ENCODE data around the gene ADAMTS14.
"Not testable (repeated sequence)": the region's sequence is repeated elsewhere in the genome, so short reads cannot be mapped to it uniquely, and the experiment has no call there.

Gene ADAMTS14

GRCh38 chr10:70753841-70754621, 81.7 kb downstream of the ADAMTS14 start:
- DNase-seq (ENCODE audit: low read depth): no peak

- DNase-seq (ENCODE audit: low read depth): no peak
Measured at GRCh38 chr10:70756700-70757360, 84.5 kb downstream of the ADAMTS14 start.

DNA sequence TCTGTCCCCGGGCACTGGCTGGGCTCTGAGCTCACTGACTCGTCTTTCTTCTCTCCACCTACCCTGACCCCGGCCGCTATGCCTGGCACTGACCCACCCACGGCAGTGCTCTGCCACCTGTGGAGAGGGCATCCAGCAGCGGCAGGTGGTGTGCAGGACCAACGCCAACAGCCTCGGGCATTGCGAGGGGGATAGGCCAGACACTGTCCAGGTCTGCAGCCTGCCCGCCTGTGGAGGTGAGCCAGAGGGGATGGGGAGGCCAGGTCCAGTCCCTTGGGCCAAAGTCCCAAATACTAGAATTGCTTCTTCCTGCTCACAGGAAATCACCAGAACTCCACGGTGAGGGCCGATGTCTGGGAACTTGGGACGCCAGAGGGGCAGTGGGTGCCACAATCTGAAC, 85.5 kb downstream of the ADAMTS14 start:
- DNase-seq (ENCODE audit: low read depth): no peak

DNA sequence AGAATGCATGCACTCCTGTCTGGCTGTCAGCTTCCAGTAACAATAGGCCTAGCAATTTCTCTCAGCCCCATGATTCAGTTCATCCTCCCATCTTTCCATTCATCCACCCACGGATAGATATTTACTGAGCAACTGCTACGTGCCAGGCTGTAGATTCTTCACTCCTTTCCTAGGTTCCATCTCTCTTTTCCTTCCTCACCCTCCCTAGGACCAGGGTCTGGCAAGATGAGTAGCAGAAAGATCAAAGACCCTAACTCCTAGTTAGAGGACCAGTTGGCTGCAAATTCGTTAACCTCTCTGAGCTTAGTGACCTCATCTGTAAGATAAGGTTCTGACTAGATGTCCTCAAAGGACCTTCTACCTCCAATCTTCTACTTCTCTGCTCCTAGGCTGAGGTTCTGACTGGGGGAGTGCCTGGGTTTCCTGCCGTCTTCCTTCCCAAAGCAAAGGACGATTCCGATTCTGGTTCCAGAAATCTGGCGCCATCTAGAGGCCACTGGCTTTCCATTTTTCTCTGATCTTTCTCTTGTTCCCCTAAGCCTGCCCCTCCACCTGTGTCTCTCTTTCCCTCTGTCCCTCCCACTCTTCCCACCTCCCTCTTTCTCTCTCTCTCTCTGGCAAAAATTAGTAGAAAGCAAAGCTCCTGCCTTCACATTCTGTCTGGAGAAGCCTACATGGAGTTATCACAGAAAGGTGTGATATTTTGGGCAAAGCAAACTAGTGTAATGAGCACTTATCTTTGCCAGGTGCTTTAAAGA, 86.6 kb downstream of the ADAMTS14 start:
- peak; percentile 27 for DNase-seq (ENCODE audit: low read depth)

- no peak for DNase-seq (ENCODE audit: low read depth)
Measured at GRCh38 chr10:70759781-70760180, 87.5 kb downstream of the ADAMTS14 start.

- no peak for DNase-seq (ENCODE audit: low read depth)
Measured at GRCh38 chr10:70760271-70760787, 88.0 kb downstream of the ADAMTS14 start.

GRCh38 chr10:70761031-70761601, 88.8 kb downstream of the ADAMTS14 start:
- no peak for DNase-seq (ENCODE audit: low read depth)

GRCh38 chr10:70761727-70762350, 89.5 kb downstream of the ADAMTS14 start:
- DNase-seq (ENCODE audit: low read depth): no peak

DNA sequence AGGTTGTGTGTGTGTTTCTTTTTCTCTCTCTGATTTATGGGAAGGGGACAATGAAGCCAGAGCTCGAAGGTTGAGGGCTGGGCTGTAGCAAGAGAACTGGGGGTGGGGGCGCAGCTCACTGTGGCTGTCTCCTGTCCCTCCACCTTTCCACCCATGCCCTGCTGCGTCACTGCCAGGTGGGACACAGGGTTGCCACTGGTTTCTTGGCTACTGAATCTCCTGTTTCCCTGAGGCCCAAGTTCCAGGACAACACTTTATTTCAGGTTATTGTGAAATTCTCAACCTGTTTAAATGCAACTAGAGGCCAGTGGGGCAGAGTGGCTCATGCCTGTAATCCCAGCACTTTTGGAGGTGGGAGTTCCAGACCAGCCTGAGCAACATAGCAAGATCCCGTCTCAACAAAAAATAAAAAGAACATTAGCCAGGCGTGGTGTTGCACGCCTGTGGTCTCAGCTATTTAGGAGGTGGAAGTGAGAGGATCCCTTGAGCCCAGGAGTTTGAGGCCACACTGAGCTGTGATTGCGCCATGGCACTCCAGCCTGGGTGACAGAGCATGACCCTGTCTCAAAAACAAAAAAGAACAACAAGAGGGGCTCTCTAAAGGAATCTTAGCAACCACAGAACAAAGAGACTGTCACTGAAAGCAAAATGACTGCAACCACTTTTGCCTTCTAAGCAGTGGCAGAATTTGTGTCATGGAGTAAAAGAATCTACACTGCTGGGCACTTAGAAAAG, 90.3 kb downstream of the ADAMTS14 start:
- DNase-seq (ENCODE audit: low read depth): no peak

- no peak for DNase-seq (ENCODE audit: low read depth)
Measured at GRCh38 chr10:70763567-70763966, 91.3 kb downstream of the ADAMTS14 start.

DNA sequence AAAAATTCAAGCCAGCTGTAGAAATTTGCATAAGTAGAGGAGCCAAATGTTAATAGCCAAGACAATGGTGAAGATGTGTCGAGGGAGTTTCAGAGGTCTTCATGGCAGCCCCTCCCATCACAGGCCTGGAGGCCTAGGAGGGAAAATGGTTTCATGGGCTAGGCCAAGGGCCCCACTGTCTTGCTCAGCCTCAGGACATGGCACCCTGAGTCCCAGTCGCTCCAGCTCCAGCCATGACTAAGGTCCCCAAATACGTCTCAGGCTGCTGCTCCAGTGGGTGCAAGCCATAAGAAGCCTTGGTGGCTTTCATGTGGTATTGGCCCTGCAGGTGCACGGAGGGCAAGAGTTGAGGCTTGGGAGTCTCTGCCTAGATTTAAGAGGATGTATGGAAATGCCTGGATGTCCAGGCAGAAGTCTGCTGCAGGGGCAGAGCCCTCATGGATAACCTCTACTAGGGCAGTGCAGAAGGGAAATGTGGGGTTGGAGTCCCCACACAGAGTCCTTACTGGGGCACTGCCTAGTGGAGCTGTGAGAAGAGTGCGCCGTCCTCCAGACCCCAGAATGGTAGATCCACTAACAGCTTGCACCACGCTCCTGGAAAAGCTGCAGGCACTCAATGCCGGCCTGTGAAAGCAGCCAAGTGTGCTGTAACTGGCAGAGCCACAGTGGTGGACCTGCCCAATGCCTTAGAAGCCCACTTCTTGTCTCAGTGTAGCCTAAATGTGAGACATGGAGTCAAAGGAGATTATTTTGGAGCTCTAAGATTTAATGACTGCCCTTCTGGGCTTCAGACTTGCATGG, 93.7 kb downstream of the ADAMTS14 start:
- DNase-seq (ENCODE audit: low read depth): no peak

- not testable (repeated sequence) for DNase-seq (ENCODE audit: low read depth)
Measured at GRCh38 chr10:70768026-70768685, 95.8 kb downstream of the ADAMTS14 start.

DNA sequence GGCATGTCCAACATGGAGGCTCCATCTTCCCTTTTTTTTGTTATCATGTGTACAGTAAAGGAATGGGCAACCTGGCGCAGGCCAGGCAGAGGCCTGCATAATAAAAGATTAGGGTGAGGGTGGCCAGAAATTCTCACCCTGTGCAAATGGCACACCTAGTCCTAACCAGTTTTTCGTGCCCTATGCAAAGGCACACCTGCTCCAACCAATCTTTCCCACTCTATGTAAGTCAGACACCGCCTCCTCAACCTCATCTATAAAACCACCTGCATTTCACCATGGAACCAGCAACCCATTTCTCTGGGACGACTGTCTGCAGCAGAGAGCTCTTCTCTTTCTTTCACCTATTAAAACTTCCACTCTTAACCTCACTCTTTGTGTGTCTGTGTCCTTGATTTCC, 96.8 kb downstream of the ADAMTS14 start:
- no peak for DNase-seq (ENCODE audit: low read depth)

DNA sequence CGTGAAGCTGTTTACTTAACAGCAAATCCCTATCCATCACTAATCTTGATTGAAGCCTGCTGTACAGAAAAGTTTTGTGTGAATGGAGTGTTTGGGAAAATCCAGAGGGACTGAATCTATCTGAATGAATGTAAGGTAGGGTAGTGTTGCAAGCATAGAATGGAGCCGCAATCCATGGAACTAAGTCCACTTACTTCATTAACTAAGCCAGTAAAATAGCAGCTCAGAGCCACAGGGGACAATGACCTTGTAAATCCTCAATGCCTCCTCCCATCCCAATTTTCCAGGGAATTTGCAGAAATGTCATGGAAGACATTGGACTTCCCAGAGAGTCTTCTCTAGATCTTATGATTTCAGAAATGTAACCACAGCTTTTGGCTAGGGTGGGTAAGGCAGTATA, 97.7 kb downstream of the ADAMTS14 start:
- DNase-seq (ENCODE audit: low read depth): no peak

DNA sequence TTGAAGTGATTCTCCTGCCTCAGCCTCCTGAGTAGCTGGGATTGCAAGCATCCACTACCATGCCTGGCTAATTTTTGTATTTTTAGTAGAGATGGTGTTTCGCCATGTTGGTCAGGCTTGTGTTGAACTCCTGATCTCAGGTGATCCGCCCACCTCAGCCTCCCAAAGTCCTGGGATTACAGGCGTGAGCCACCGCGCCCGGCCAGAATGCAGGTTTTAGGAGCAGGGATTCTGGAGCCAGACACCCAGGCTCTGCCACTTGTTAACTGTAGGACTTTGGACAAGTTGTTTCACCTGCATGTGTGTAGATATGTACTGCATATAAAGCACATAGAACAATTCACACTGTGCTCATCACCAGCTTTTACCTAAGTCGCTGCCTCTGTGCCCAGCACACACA, 98.2 kb downstream of the ADAMTS14 start:
- not testable (repeated sequence) for DNase-seq (ENCODE audit: low read depth)

GRCh38 chr10:70771311-70772194, 99.2 kb downstream of the ADAMTS14 start:
- DNase-seq (ENCODE audit: low read depth): no peak

DNA sequence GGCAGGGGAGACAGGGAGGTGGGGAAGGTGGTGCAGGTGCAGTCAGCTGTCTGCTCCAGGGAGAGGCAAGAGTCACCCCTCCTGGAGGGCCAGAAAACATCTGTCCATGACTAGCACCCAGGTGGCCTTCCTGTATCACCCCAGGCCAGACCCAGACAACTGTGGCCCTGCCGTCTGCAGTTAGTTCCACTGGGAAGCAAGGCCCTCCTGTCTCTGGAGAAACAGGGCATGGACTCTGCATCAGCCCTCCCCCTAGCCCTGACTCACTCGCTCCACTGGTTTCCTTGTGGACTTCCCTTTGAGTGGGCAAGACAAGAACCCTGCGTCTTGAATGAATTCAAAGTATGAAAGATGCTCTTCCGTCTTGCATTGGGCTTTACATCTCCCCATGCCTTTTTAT, 100.3 kb downstream of the ADAMTS14 start:
- no peak for DNase-seq (ENCODE audit: low read depth)

- no peak for DNase-seq (ENCODE audit: low read depth)
Measured at GRCh38 chr10:70773461-70773860, 101.2 kb downstream of the ADAMTS14 start.
